ENCODE measurements around the gene LLGL2.

- TF ChIP-seq POLR2AphosphoS5 (IDR thresholded peaks at IDR 0.05) (peak; percentile 14 to 47), CTCF (IDR thresholded peaks at IDR 0.05) (peak; percentile 37 to 82 (median 55)), POLR2A (IDR thresholded peaks at IDR 0.05) (peak in 2 of 4 donors; percentile 31 to 33), EP300 (IDR thresholded peaks at IDR 0.05) (no peak)
These were observed 62.4 kb downstream of the LLGL2 start, which contains the start of gene MYO15B for GRCh38 chr17:75587675-75588595.

Data from upper lobe of left lung (tissue), 4 donors.